Tibial nerve (tissue), 4 donors: ENCODE measurements around the gene CALM3. TPM values are rescaled to one million over a fixed set of nuclear protein-coding genes. Genes with fewer than 3 reads are reported as not detected.

Experiments used
- DNase-seq, 2 donors: peaks; one replicate each; pipeline ENCODE4 v3.0.0-alpha.2; 2019; ENCODE audit warnings: low spot score in 2 of 2
- H3K27ac ChIP-seq, 4 donors: fragments of 200-600 bp; sonication (generic) in 3 of 4; one replicate each; pipeline ENCODE4 v1.5.1; 2017 to 2019; ENCODE audit warnings: mild to moderate bottlenecking in 1 of 4
- H3K27me3 ChIP-seq, 2 donors: fragments of 200-600 bp; sonication (generic) in 1 of 2; one replicate each; pipeline versions ENCODE4 v1.5.1 to v1.6.0; 2017 to 2019
- H3K36me3 ChIP-seq, 3 donors: fragments of 200-600 bp; sonication (generic); one replicate each; pipeline ENCODE4 v1.5.1; 2018 to 2019
- H3K4me1 ChIP-seq, 4 donors: fragments of 200-600 bp; sonication (generic) in 3 of 4; one replicate each; pipeline ENCODE4 v1.5.1; 2017 to 2019
- H3K4me3 ChIP-seq, 4 donors: fragments of 200-600 bp; sonication (generic) in 3 of 4; one replicate each; pipeline ENCODE4 v1.5.1; 2017 to 2019; ENCODE audit warnings: mild to moderate bottlenecking in 1 of 4, moderate library complexity in 1 of 4
- H3K9me3 ChIP-seq, 4 donors: fragments of 200-600 bp; sonication (generic) in 3 of 4; one replicate each; pipeline ENCODE4 v1.5.1; 2017 to 2019
- CTCF ChIP-seq, 5 experiments: fragments of 200-600 bp in 3 of 5; fragments of 450-650 bp in 2 of 5; sonication (generic) in 3 of 5; IDR thresholded peaks; one replicate each; pipeline ENCODE4 v1.5.1; 2016 to 2019; ENCODE audit warnings: antibody characterized with exemption in 5 of 5, mild to moderate bottlenecking in 3 of 5, moderate library complexity in 2 of 5
- EP300 ChIP-seq, 2 donors: sonication (generic); formaldehyde crosslinking; IDR thresholded peaks; one replicate each; pipeline ENCODE4 v1.6.1; 2017; ENCODE audit warnings: antibody characterized with exemption in 2 of 2, mild to moderate bottlenecking in 1 of 2
- POLR2A ChIP-seq, 2 donors: fragments of 450-650 bp; IDR thresholded peaks; one replicate each; pipeline ENCODE4 v1.6.1; 2017; ENCODE audit warnings: antibody characterized with exemption in 2 of 2, mild to moderate bottlenecking in 2 of 2, moderate library complexity in 2 of 2
- WGBS, 2 donors: methylation state at CpG; one replicate each; pipeline ENCODE4 v1.1.5; 2018; 5-methylcytosine and 5-hydroxymethylcytosine counted together
- total RNA-seq, 4 donors: library from RNA; depleted of rRNA; stranded (reverse); fragments of >200 nt; gene quantifications; one replicate each; pipeline ENCODE4 v1.1.0, GENCODE V29; 2016

Gene CALM3
- total RNA-seq, 4 donors from 2014 or later: 123 to 167 (median 137) TPM

- H3K4me3 ChIP-seq: no peak overlapping the region
- H3K9me3 ChIP-seq: no peaks in the 10 kb centered on the region
- no peak for TF ChIP-seq EP300 (IDR thresholded peaks at IDR 0.05)
- TF ChIP-seq POLR2A (IDR thresholded peaks at IDR 0.05): no peak
- no peak for TF ChIP-seq CTCF (IDR thresholded peaks at IDR 0.05)
- H3K4me1 ChIP-seq: peaks cover 0 to 67% (median 27%) of the 10 kb centered on the region in 4 donors
- 81 to 86% methylated on average over 22 of the region's 22 CpGs for WGBS, 2 donors
- H3K27ac ChIP-seq: no peak overlapping the region
- DNase-seq: no peak
- no peaks in the 10 kb centered on the region for H3K27me3 ChIP-seq
- peaks cover 0 to 23% (median 5%) of the 10 kb centered on the region in 3 donors for H3K36me3 ChIP-seq
Observed at GRCh38 chr19:46613525-46613924, 12.4 kb downstream of the CALM3 start.

- no peak overlapping the region for H3K4me3 ChIP-seq
- TF ChIP-seq POLR2A (IDR thresholded peaks at IDR 0.05) (no peak), EP300 (IDR thresholded peaks at IDR 0.05) (peak; percentile 14 to 35), CTCF (IDR thresholded peaks at IDR 0.05) (peak; percentile 83 to 94 (median 89))
- H3K4me1 ChIP-seq: peaks cover 0 to 68% (median 33%) of the 10 kb centered on the region in 4 donors
- peak overlapping the region in 1 of 4 donors; percentile 44 for H3K27ac ChIP-seq
- peaks cover 0 to 16% (median 0%) of the 10 kb centered on the region in 3 donors for H3K36me3 ChIP-seq
- 11 to 21% methylated on average over 8 to 12 of the region's 12 CpGs for WGBS, 2 donors
- no peaks in the 10 kb centered on the region for H3K9me3 ChIP-seq
- no peaks in the 10 kb centered on the region for H3K27me3 ChIP-seq
- DNase-seq: peak; percentile 81 to 91
Observed at GRCh38 chr19:46614114-46614722, 13.1 kb downstream of the CALM3 start.

GRCh38 chr19:46615966-46616365 is 14.8 kb downstream of the CALM3 start:
- 83 to 85% methylated on average over 10 of the region's 10 CpGs for WGBS, 2 donors
- peaks cover 0 to 70% (median 45%) of the 10 kb centered on the region in 4 donors for H3K4me1 ChIP-seq

GRCh38 chr19:46616631-46617322 is 15.6 kb downstream of the CALM3 start:
- Histone ChIP-seq H3K4me3 (no peak overlapping the region), H3K27me3 (no peaks in the 10 kb centered on the region), H3K4me1 (peaks cover 0 to 70% (median 48%) of the 10 kb centered on the region in 4 donors), H3K36me3 (no peaks in the 10 kb centered on the region), H3K9me3 (no peaks in the 10 kb centered on the region), H3K27ac (peak overlapping the region in 3 of 4 donors; percentile 7 to 50 (median 26))
- no peak for TF ChIP-seq POLR2A (IDR thresholded peaks at IDR 0.05)
- peak in 1 of 5 experiments; percentile 15 for TF ChIP-seq CTCF (IDR thresholded peaks at IDR 0.05)
- DNase-seq: no peak
- 40 to 47% methylated on average over 16 to 17 of the region's 17 CpGs for WGBS, 2 donors

More at GRCh38 chr19:46615966-46616365, 14.8 kb downstream of the CALM3 start:
- Histone ChIP-seq H3K27me3 (no peaks in the 10 kb centered on the region), H3K9me3 (no peaks in the 10 kb centered on the region), H3K36me3 (no peaks in the 10 kb centered on the region), H3K27ac (no peak overlapping the region), H3K4me3 (no peak overlapping the region)
- TF ChIP-seq EP300 (IDR thresholded peaks at IDR 0.05) (no peak), POLR2A (IDR thresholded peaks at IDR 0.05) (no peak), CTCF (IDR thresholded peaks at IDR 0.05) (no peak)
- no peak for DNase-seq

GRCh38 chr19:46617601-46618000 is 16.5 kb downstream of the CALM3 start:
- Histone ChIP-seq H3K27me3 (no peaks in the 10 kb centered on the region), H3K4me3 (no peak overlapping the region), H3K36me3 (no peaks in the 10 kb centered on the region), H3K27ac (peak overlapping the region in 2 of 4 donors; percentile 26 to 50), H3K9me3 (no peaks in the 10 kb centered on the region), H3K4me1 (peaks cover 0 to 68% (median 49%) of the 10 kb centered on the region in 4 donors)
- 91 to 92% methylated on average over 6 of the region's 6 CpGs for WGBS, 2 donors
- no peak for DNase-seq
- no peak for TF ChIP-seq POLR2A (IDR thresholded peaks at IDR 0.05)
- no peak for TF ChIP-seq EP300 (IDR thresholded peaks at IDR 0.05)
- TF ChIP-seq CTCF (IDR thresholded peaks at IDR 0.05): no peak
